Measurements from ENCODE around the gene ACVR1C.
"Not testable (repeated sequence)": the region's sequence is repeated elsewhere in the genome, so short reads cannot be mapped to it uniquely, and the experiment has no call there.

Gene ACVR1C

GRCh38 chr2:157572725-157573124 is 55.9 kb downstream of the ACVR1C start:
- no peaks in the 10 kb centered on the region for H3K79me2 ChIP-seq (ENCODE audit: control insufficient read depth, low read length)
- H3K4me2 ChIP-seq (ENCODE audit: low read length), result peak overlapping the region; percentile 51
- peaks cover 10% of the 10 kb centered on the region for H3K4me1 ChIP-seq (ENCODE audit: control insufficient read depth, low read length)
- peak overlapping the region; percentile 18; the same call in 1 of the 2 replicates for H3K4me3 ChIP-seq (ENCODE audit: low read length)
- TF ChIP-seq EZH2phosphoT487 (IDR thresholded peaks at IDR 0.05; ENCODE audit: borderline replicate concordance, low read length), result no peak
- TF ChIP-seq, protein P1, sequence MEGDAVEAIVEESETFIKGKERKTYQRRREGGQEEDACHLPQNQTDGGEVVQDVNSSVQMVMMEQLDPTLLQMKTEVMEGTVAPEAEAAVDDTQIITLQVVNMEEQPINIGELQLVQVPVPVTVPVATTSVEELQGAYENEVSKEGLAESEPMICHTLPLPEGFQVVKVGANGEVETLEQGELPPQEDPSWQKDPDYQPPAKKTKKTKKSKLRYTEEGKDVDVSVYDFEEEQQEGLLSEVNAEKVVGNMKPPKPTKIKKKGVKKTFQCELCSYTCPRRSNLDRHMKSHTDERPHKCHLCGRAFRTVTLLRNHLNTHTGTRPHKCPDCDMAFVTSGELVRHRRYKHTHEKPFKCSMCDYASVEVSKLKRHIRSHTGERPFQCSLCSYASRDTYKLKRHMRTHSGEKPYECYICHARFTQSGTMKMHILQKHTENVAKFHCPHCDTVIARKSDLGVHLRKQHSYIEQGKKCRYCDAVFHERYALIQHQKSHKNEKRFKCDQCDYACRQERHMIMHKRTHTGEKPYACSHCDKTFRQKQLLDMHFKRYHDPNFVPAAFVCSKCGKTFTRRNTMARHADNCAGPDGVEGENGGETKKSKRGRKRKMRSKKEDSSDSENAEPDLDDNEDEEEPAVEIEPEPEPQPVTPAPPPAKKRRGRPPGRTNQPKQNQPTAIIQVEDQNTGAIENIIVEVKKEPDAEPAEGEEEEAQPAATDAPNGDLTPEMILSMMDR (IDR thresholded peaks at IDR 0.05; ENCODE audit: low read depth, low read length, poor library complexity, severe bottlenecking), result peak; percentile 52
- H3K9me2 ChIP-seq (replicated peaks; ENCODE audit: control insufficient read depth, low read length), result no peaks in the 10 kb centered on the region
- no peaks in the 10 kb centered on the region for H3K36me3 ChIP-seq (ENCODE audit: control insufficient read depth, low read length)
- H4K20me1 ChIP-seq (ENCODE audit: control insufficient read depth, insufficient read depth, low read depth, low read length), result no peaks in the 10 kb centered on the region
- no peak overlapping the region for H3K27ac ChIP-seq (ENCODE audit: low read depth, low read length)
- no peaks in the 10 kb centered on the region for H3K27me3 ChIP-seq (ENCODE audit: control insufficient read depth, low read length)
- no peaks in the 10 kb centered on the region for H3K9me3 ChIP-seq (ENCODE audit: control insufficient read depth, insufficient read depth, low read length)
- H3F3A ChIP-seq (ENCODE audit: control insufficient read depth, insufficient read depth), result no peaks in the 10 kb centered on the region

DNA sequence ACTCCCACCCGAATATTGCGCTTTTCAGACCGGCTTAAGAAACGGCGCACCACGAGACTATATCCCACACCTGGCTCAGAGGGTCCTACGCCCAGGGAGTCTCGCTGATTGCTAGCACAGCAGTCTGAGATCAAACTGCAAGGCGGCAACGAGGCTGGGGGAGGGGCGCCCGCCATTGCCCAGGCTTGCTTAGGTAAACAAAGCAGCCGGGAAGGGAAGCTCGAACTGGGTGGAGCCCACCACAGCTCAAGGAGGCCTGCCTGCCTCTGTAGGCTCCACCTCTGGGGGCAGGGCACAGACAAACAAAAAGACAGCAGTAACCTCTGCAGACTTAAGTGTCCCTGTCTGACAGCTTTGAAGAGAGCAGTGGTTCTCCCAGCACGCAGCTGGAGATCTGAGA is 62.0 kb downstream of the ACVR1C start:
- H3K27ac ChIP-seq (ENCODE audit: low read depth, low read length); H3K4me2 ChIP-seq (ENCODE audit: low read length); H3K9me3 ChIP-seq (ENCODE audit: control insufficient read depth, insufficient read depth, low read length); H3F3A ChIP-seq (ENCODE audit: control insufficient read depth, insufficient read depth); H3K4me3 ChIP-seq (ENCODE audit: low read length); H3K36me3 ChIP-seq (ENCODE audit: control insufficient read depth, low read length); H3K27me3 ChIP-seq (ENCODE audit: control insufficient read depth, low read length); H3K9me2 ChIP-seq (replicated peaks; ENCODE audit: control insufficient read depth, low read length); H3K4me1 ChIP-seq (ENCODE audit: control insufficient read depth, low read length); H3K79me2 ChIP-seq (ENCODE audit: control insufficient read depth, low read length); H4K20me1 ChIP-seq (ENCODE audit: control insufficient read depth, insufficient read depth, low read depth, low read length): not testable (repeated sequence)

GRCh38 chr2:157566113-157566512 is 62.6 kb downstream of the ACVR1C start:
- H3K79me2 ChIP-seq (ENCODE audit: control insufficient read depth, low read length); H3K9me2 ChIP-seq (replicated peaks; ENCODE audit: control insufficient read depth, low read length); H3F3A ChIP-seq (ENCODE audit: control insufficient read depth, insufficient read depth); H4K20me1 ChIP-seq (ENCODE audit: control insufficient read depth, insufficient read depth, low read depth, low read length); H3K4me2 ChIP-seq (ENCODE audit: low read length); H3K4me1 ChIP-seq (ENCODE audit: control insufficient read depth, low read length); H3K27ac ChIP-seq (ENCODE audit: low read depth, low read length); H3K4me3 ChIP-seq (ENCODE audit: low read length); H3K27me3 ChIP-seq (ENCODE audit: control insufficient read depth, low read length); H3K36me3 ChIP-seq (ENCODE audit: control insufficient read depth, low read length); H3K9me3 ChIP-seq (ENCODE audit: control insufficient read depth, insufficient read depth, low read length): not testable (repeated sequence)

GRCh38 chr2:157565550-157565949 is 63.1 kb downstream of the ACVR1C start:
- Histone ChIP-seq H3K4me2 (ENCODE audit: low read length) (no peak overlapping the region), H3K79me2 (ENCODE audit: control insufficient read depth, low read length) (no peaks in the 10 kb centered on the region), H3K36me3 (ENCODE audit: control insufficient read depth, low read length) (no peaks in the 10 kb centered on the region), H4K20me1 (ENCODE audit: control insufficient read depth, insufficient read depth, low read depth, low read length) (no peaks in the 10 kb centered on the region), H3K4me1 (ENCODE audit: control insufficient read depth, low read length) (no peaks in the 10 kb centered on the region), H3K9me2 (replicated peaks; ENCODE audit: control insufficient read depth, low read length) (no peaks in the 10 kb centered on the region), H3K27me3 (ENCODE audit: control insufficient read depth, low read length) (no peaks in the 10 kb centered on the region), H3K27ac (ENCODE audit: low read depth, low read length) (no peak overlapping the region), H3F3A (ENCODE audit: control insufficient read depth, insufficient read depth) (no peaks in the 10 kb centered on the region), H3K4me3 (ENCODE audit: low read length) (no peak overlapping the region), H3K9me3 (ENCODE audit: control insufficient read depth, insufficient read depth, low read length) (no peaks in the 10 kb centered on the region; the same call in 1 of the 2 replicates)
- TF ChIP-seq, protein P1 (IDR thresholded peaks at IDR 0.05; ENCODE audit: low read depth, low read length, poor library complexity, severe bottlenecking), result no peak
- no peak for TF ChIP-seq EZH2phosphoT487 (IDR thresholded peaks at IDR 0.05; ENCODE audit: borderline replicate concordance, low read length)

All from DOHH2 (cell line).